H1 (cell line): Measurements from ENCODE around the gene SEC24B. TPM values are rescaled to one million over a fixed set of nuclear protein-coding genes. Genes with fewer than 3 reads are reported as not detected.

Source experiments
- CTCF ChIA-PET: fragments of 300-600 bp; sonication (Branson Sonifier 250); formaldehyde crosslinking; loops from one replicate; lab custom pipeline; 2021; ENCODE audit not compliant: partially characterized antibody; lab: Charles Lee
- POLR2A ChIA-PET: fragments of 300-600 bp; sonication (Branson Sonifier 250); formaldehyde crosslinking; loops from one replicate; lab custom pipeline; 2021; ENCODE audit warnings: inconsistent platforms; ENCODE audit not compliant: partially characterized antibody; lab: Charles Lee
- DNase-seq, 2 experiments: peaks; one replicate each; pipeline versions ENCODE4 v3.0.0 to v3.0.0-alpha.2; 2010 to 2022; ENCODE audit warnings: low spot score in 2 of 2, low read depth in 1 of 2, mixed read lengths in 1 of 2
- FAIRE-seq: peaks from 2 replicates; lab custom pipeline; 2011; peaks lifted over from hg19 to GRCh38; lab: Jason Lieb, UNC
- H2AFZ ChIP-seq: 2 replicates; pipeline ENCODE4 v1.8.1; 2012; ENCODE audit warnings: low read length, inconsistent platforms
- H2AK5ac ChIP-seq: 2 replicates; pipeline ENCODE4 v1.6.1; 2013; ENCODE audit warnings: low read depth, low read length
- H2BK120ac ChIP-seq: replicated peaks from 2 replicates; pipeline ENCODE3; 2013; ENCODE audit warnings: low read depth, low read length, inconsistent platforms
- H2BK12ac ChIP-seq: 2 replicates; pipeline ENCODE4 v1.6.1; 2013; ENCODE audit warnings: low read depth, low read length
- H2BK15ac ChIP-seq: 2 replicates; pipeline ENCODE4 v1.6.1; 2013; ENCODE audit warnings: low read length
- H2BK20ac ChIP-seq: 2 replicates; pipeline ENCODE4 v1.6.1; 2013; ENCODE audit warnings: low read length
- H2BK5ac ChIP-seq: 2 replicates; pipeline ENCODE4 v1.6.1; 2013; ENCODE audit warnings: low read depth, low read length
- H3K14ac ChIP-seq: 2 replicates; pipeline ENCODE4 v1.6.1; 2013; ENCODE audit warnings: inconsistent platforms; ENCODE audit not compliant: insufficient read length
- H3K18ac ChIP-seq: 2 replicates; pipeline ENCODE4 v1.6.1; 2013; ENCODE audit warnings: low read length; ENCODE audit errors: extremely low read depth
- H3K23ac ChIP-seq: 2 replicates; pipeline ENCODE4 v1.6.1; 2013; ENCODE audit warnings: inconsistent platforms; ENCODE audit not compliant: insufficient read length
- H3K23me2 ChIP-seq: 2 replicates; pipeline ENCODE4 v1.6.1; 2013; ENCODE audit warnings: low read depth, low read length
- H3K27ac ChIP-seq: 2 replicates; pipeline ENCODE4 v1.6.1; 2011; ENCODE audit warnings: low read depth, low read length, inconsistent platforms
- H3K27me3 ChIP-seq, 4 experiments: replicated peaks in 1 of 4; 1 replicate in 1 of 4; 2 replicates in 3 of 4; pipeline versions ENCODE4 v1.6.1 to v1.8.1; 2011 to 2013; ENCODE audit warnings: low read length in 3 of 4, mild to moderate bottlenecking in 3 of 4, inconsistent platforms in 2 of 4, mixed read lengths in 2 of 4, moderate library complexity in 1 of 4; ENCODE audit not compliant: control insufficient read depth in 3 of 4, insufficient read depth in 3 of 4; ENCODE audit errors: extremely low read depth in 1 of 4
- H3K36me3 ChIP-seq, 4 experiments: 2 replicates each; pipeline versions ENCODE4 v1.6.1 to v1.8.1; 2011 to 2013; ENCODE audit warnings: mild to moderate bottlenecking in 4 of 4, low read length in 3 of 4, moderate library complexity in 2 of 4, control low read depth in 1 of 4, inconsistent platforms in 1 of 4; ENCODE audit not compliant: insufficient read depth in 4 of 4, control insufficient read depth in 2 of 4
- H3K4ac ChIP-seq: replicated peaks from 2 replicates; pipeline ENCODE3; 2013; ENCODE audit warnings: low read length, low read depth, mixed read lengths, inconsistent platforms; ENCODE audit not compliant: insufficient read length
- H3K4me1 ChIP-seq, 4 experiments: replicated peaks in 1 of 4; 1 replicate in 1 of 4; 2 replicates in 3 of 4; pipeline versions ENCODE4 v1.6.1 to v1.8.1; 2011 to 2013; ENCODE audit warnings: low read length in 3 of 4, inconsistent platforms in 2 of 4, mixed read lengths in 1 of 4; ENCODE audit not compliant: insufficient read depth in 4 of 4, control insufficient read depth in 3 of 4
- H3K4me2 ChIP-seq, 2 experiments: 2 replicates each; pipeline versions ENCODE4 v1.6.1 to v1.8.1; 2011 to 2013; ENCODE audit warnings: low read depth in 2 of 2, low read length in 2 of 2, control low read depth in 1 of 2, inconsistent platforms in 1 of 2, mild to moderate bottlenecking in 1 of 2; ENCODE audit not compliant: insufficient read depth in 1 of 2
- H3K4me3 ChIP-seq, 4 experiments: fragments of 200-600, 300-600 bp in 1 of 4; sonication (generic), shearing (Covaris generic), sonication (Bioruptor Twin) in 1 of 4; 2 replicates each; pipeline versions ENCODE4 v1.5.1 to v1.8.1; 2011 to 2016; ENCODE audit warnings: low read length in 4 of 4, low read depth in 3 of 4, control low read depth in 2 of 4, inconsistent platforms in 2 of 4, mild to moderate bottlenecking in 2 of 4, mixed read lengths in 1 of 4, moderate library complexity in 1 of 4; ENCODE audit not compliant: insufficient read depth in 2 of 4; ENCODE audit errors: extremely low read depth in 1 of 4
- H3K56ac ChIP-seq: replicated peaks from 2 replicates; pipeline ENCODE3; 2013; ENCODE audit warnings: low read depth, mild to moderate bottlenecking, mixed read lengths, low read length, inconsistent platforms; ENCODE audit not compliant: insufficient read length
- H3K79me1 ChIP-seq: 2 replicates; pipeline ENCODE4 v1.6.1; 2013; ENCODE audit warnings: low read depth, low read length, control low read depth
- H3K79me2 ChIP-seq, 2 experiments: 2 replicates each; pipeline versions ENCODE4 v1.6.1 to v1.8.1; 2012 to 2013; ENCODE audit warnings: low read length in 2 of 2, mild to moderate bottlenecking in 2 of 2, inconsistent platforms in 1 of 2; ENCODE audit not compliant: insufficient read depth in 2 of 2, control insufficient read depth in 1 of 2
- H3K9ac ChIP-seq, 4 experiments: replicated peaks in 1 of 4; 1 replicate in 1 of 4; 2 replicates in 3 of 4; pipeline versions ENCODE4 v1.6.1 to v1.8.1; 2011 to 2013; ENCODE audit warnings: low read depth in 3 of 4, low read length in 3 of 4, control low read depth in 2 of 4, mild to moderate bottlenecking in 2 of 4, moderate library complexity in 2 of 4, inconsistent platforms in 1 of 4; ENCODE audit errors: extremely low read depth in 1 of 4
- H3K9me3 ChIP-seq, 2 experiments: 2 replicates each; pipeline versions ENCODE4 v1.6.1 to v1.8.1; 2012 to 2013; ENCODE audit warnings: mild to moderate bottlenecking in 2 of 2, moderate library complexity in 2 of 2, control low read depth in 1 of 2, inconsistent platforms in 1 of 2, low read depth in 1 of 2, low read length in 1 of 2, mixed read lengths in 1 of 2; ENCODE audit not compliant: insufficient read depth in 2 of 2
- H4K20me1 ChIP-seq, 2 experiments: replicated peaks in 1 of 2; 2 replicates each; pipeline versions ENCODE3 to v1.8.1; 2011 to 2013; ENCODE audit warnings: inconsistent platforms in 2 of 2, low read length in 2 of 2, mild to moderate bottlenecking in 1 of 2; ENCODE audit not compliant: insufficient read depth in 2 of 2, control insufficient read depth in 1 of 2
- H4K5ac ChIP-seq: 2 replicates; pipeline ENCODE4 v1.6.1; 2013; ENCODE audit warnings: low read length, low read depth, mixed read lengths, inconsistent platforms; ENCODE audit not compliant: insufficient read length
- H4K8ac ChIP-seq: 2 replicates; pipeline ENCODE4 v1.8.0; 2013; ENCODE audit warnings: mild to moderate bottlenecking, moderate library complexity, low read length, inconsistent platforms; ENCODE audit not compliant: insufficient read depth; ENCODE audit errors: extremely low read depth
- H4K91ac ChIP-seq: replicated peaks from 2 replicates; pipeline ENCODE3; 2013; ENCODE audit warnings: low read length, mixed read lengths, inconsistent platforms; ENCODE audit not compliant: insufficient read length
- BACH1 ChIP-seq: IDR thresholded peaks from 2 replicates; pipeline ENCODE4 v1.6.1; 2012; ENCODE audit warnings: low read length, improper control_type of control experiment
- BCL11A ChIP-seq, 2 experiments: IDR thresholded peaks; one replicate each; pipeline ENCODE4 v1.6.1; 2011; ENCODE audit warnings: low read depth in 2 of 2, low read length in 2 of 2, mild to moderate bottlenecking in 2 of 2
- CBX8 ChIP-seq: fragments of 300-800, 300-1000 bp; sonication (generic); IDR thresholded peaks from 2 replicates; pipeline ENCODE4 v1.7.1; 2016; ENCODE audit warnings: low read depth, low read length, borderline replicate concordance
- CTBP2 ChIP-seq: IDR thresholded peaks from 2 replicates; pipeline ENCODE4 v1.7.0; 2011; ENCODE audit warnings: borderline replicate concordance, mild to moderate bottlenecking, moderate library complexity, mixed read lengths, low read length; ENCODE audit not compliant: insufficient read depth, insufficient read length
- GTF2F1 ChIP-seq: IDR thresholded peaks from 2 replicates; pipeline ENCODE4 v1.6.1; 2012; ENCODE audit warnings: low read depth, low read length, improper control_type of control experiment, borderline replicate concordance
- POU5F1 ChIP-seq: IDR thresholded peaks from 2 replicates; pipeline ENCODE4 v1.6.1; 2011; ENCODE audit warnings: low read depth, mild to moderate bottlenecking, low read length, moderate library complexity
- RAD21 ChIP-seq, 2 experiments: IDR thresholded peaks in 1 of 2; conservative IDR thresholded peaks in 1 of 2; 2 replicates each; pipeline ENCODE4 v1.6.1; 2011; ENCODE audit warnings: low read depth in 2 of 2, low read length in 2 of 2, improper control_type of control experiment in 1 of 2, inconsistent platforms in 1 of 2, mild to moderate bottlenecking in 1 of 2, moderate library complexity in 1 of 2
- RXRA ChIP-seq: IDR thresholded peaks from 2 replicates; pipeline ENCODE4 v1.6.1; 2011; ENCODE audit warnings: low read depth, mild to moderate bottlenecking, low read length, moderate library complexity; ENCODE audit not compliant: insufficient read depth
- SAP30 ChIP-seq: fragments of 300-600 bp; sonication (generic); IDR thresholded peaks from 2 replicates; pipeline ENCODE4 v1.7.1; 2012; ENCODE audit warnings: low read length, moderate library complexity, mild to moderate bottlenecking, inconsistent platforms; ENCODE audit not compliant: insufficient read depth, insufficient replicate concordance
- SP1 ChIP-seq: IDR thresholded peaks from 2 replicates; pipeline ENCODE4 v1.6.1; 2011; ENCODE audit warnings: low read depth, low read length
- SP2 ChIP-seq: IDR thresholded peaks from 2 replicates; pipeline ENCODE4 v1.6.1; 2012; ENCODE audit warnings: mild to moderate bottlenecking, low read length, inconsistent platforms
- SRF ChIP-seq: IDR thresholded peaks from 2 replicates; pipeline ENCODE4 v1.6.1; 2011; ENCODE audit warnings: mild to moderate bottlenecking, low read depth, low read length, moderate library complexity
- TCF12 ChIP-seq: IDR thresholded peaks from 2 replicates; pipeline ENCODE4 v1.6.1; 2011; ENCODE audit warnings: low read depth, mild to moderate bottlenecking, low read length
- TEAD4 ChIP-seq: IDR thresholded peaks from 2 replicates; pipeline ENCODE4 v1.6.1; 2012; ENCODE audit warnings: low read depth, low read length, inconsistent platforms, mixed read lengths
- WGBS, 2 experiments: shearing (Covaris generic) in 1 of 2; methylation state at CpG; one replicate each; pipeline versions ENCODE4 v1.1.6 to v1.1.7; 2013 to 2015; ENCODE audit warnings: low lambda C conversion rate in 2 of 2, mixed read lengths in 2 of 2, inconsistent platforms in 1 of 2, low coverage in 1 of 2, missing lambda C conversion rate in 1 of 2; ENCODE audit not compliant: insufficient replicate concordance in 2 of 2, insufficient coverage in 1 of 2, insufficient read length in 1 of 2; ENCODE audit errors: extremely low coverage in 1 of 2, missing lambda C conversion rate in 1 of 2; 5-methylcytosine and 5-hydroxymethylcytosine counted together
- polyA plus RNA-seq, 7 experiments: library from polyadenylated mRNA; depleted of rRNA in 3 of 7; stranded (reverse) in 5 of 7; unstranded in 2 of 7; fragments of >200 nt in 5 of 7; fragments of 200-250 nt in 2 of 7; gene quantifications; 1 replicate in 5 of 7; 2 replicates in 1 of 7; 4 replicates in 1 of 7; pipeline versions ENCODE4 v1.2.1 to v1.2.3, GENCODE V29; 2011 to 2013; ENCODE audit warnings: missing spikeins in 2 of 7, mixed read lengths in 2 of 7
- total RNA-seq: library from RNA; stranded (reverse); fragmentation: NEBNext Ultra II Directional; extraction: Animal tissue kit (Norgen Biotek cat#: 25700); gene quantifications from 2 replicates; pipeline ENCODE4 v1.2.1, GENCODE V29; 2021

The SEC24B gene
- total and polyA plus RNA-seq, 2 of the 8 experiments (the other 6 are each of a cell fraction or from before 2014, with no cell fraction given) = 25.6 to 30.9 TPM

- Histone ChIP-seq H3K9ac (no peak overlapping the region), H4K91ac (no peak overlapping the region), H3K4ac (no peak overlapping the region), H2AFZ (no peak overlapping the region), H3K36me3 (peaks cover 0 to 7% (median 1%) of the 10 kb centered on the region in 4 experiments; a peak in 2 of 8 replicates), H3K4me1 (peaks cover 0 to 5% (median under 1%) of the 10 kb centered on the region in 4 experiments; a peak in 2 of 7 replicates), H3K9me3 (no peaks in the 10 kb centered on the region), H2BK20ac (no peak overlapping the region), H2BK15ac (no peak overlapping the region), H4K8ac (no peak overlapping the region), H3K27ac (no peak overlapping the region), H3K56ac (no peak overlapping the region), H4K5ac (no peak overlapping the region), H3K27me3 (no peaks in the 10 kb centered on the region), H2BK12ac (no peak overlapping the region), H3K18ac (no peak overlapping the region), H2BK120ac (no peak overlapping the region), H3K79me2 (peaks cover under 1 to 93% of the 10 kb centered on the region in 2 experiments; a peak in 3 of 4 replicates), H3K79me1 (peaks cover 4% of the 10 kb centered on the region; the same call in 1 of the 2 replicates), H3K23me2 (no peaks in the 10 kb centered on the region), H3K23ac (no peak overlapping the region), H3K4me2 (no peak overlapping the region), H2BK5ac (no peak overlapping the region), H2AK5ac (no peak overlapping the region), H3K4me3 (no peak overlapping the region), H3K14ac (no peak overlapping the region), H4K20me1 (peaks cover 0 to 7% of the 10 kb centered on the region in 2 experiments)
- DNase-seq = no peak
- POLR2A ChIA-PET = no interaction called here
- 87% methylated on average over 4 of the region's 4 CpGs; no CpG with 5 or more reads in 1 of the 2 experiments for WGBS, 2 experiments
- FAIRE-seq = no peak
- CTCF ChIA-PET = interaction anchor here (0.6 to 1.0 kb wide), 3 partner anchors 18 to 682 kb away, joined by 3 read pairs; no protein-coding TSS in a partner anchor
- TF ChIP-seq SAP30 = no peak
- no peak for TF ChIP-seq SP1
- TF ChIP-seq GTF2F1 = no peak
- no peak for TF ChIP-seq CTBP2
- no peak for TF ChIP-seq TCF12
- no peak for TF ChIP-seq BCL11A (IDR thresholded peaks at IDR 0.05; ENCODE audit: low read depth in 2 of 2, low read length in 2 of 2)
- TF ChIP-seq SRF = no peak
- TF ChIP-seq TEAD4 = no peak
- no peak for TF ChIP-seq SP2
- no peak for TF ChIP-seq POU5F1
- TF ChIP-seq BACH1 = no peak
- TF ChIP-seq CBX8 = no peak
- no peak for TF ChIP-seq RXRA
- TF ChIP-seq RAD21 (IDR thresholded peaks at IDR 0.05 in 1 of 2, conservative IDR thresholded peaks at IDR 0.05 in 1 of 2; ENCODE audit: low read depth in 2 of 2, low read length in 2 of 2) = no peak
These were observed 7.3 kb downstream of the SEC24B start for GRCh38 chr4:109440948-109441347.
